Kidney epithelial cell (primary cell): ENCODE data around the gene MAGEC3. TPM values are rescaled to one million over a fixed set of nuclear protein-coding genes. Genes with fewer than 3 reads are reported as not detected.

Experiments used
- DNase-seq: peaks from one replicate; pipeline ENCODE4 v3.0.0-alpha.2; 2010; ENCODE audit warnings: low read depth
- H3K27me3 ChIP-seq: 2 replicates; pipeline ENCODE4 v1.6.0; 2011; ENCODE audit warnings: low read length; ENCODE audit not compliant: control insufficient read depth, insufficient read depth
- H3K36me3 ChIP-seq: 2 replicates; pipeline ENCODE4 v1.5.1; 2011; ENCODE audit warnings: low read length; ENCODE audit not compliant: control insufficient read depth, insufficient read depth
- H3K4me3 ChIP-seq: 2 replicates; pipeline ENCODE4 v1.5.1; 2011; ENCODE audit warnings: low read depth, mild to moderate bottlenecking, control low read depth, low read length
- CTCF ChIP-seq: IDR thresholded peaks from 2 replicates; pipeline ENCODE4 v1.5.1; 2011; ENCODE audit warnings: mild to moderate bottlenecking, moderate library complexity, low read length, control low read depth, inconsistent platforms; ENCODE audit not compliant: insufficient read depth, poor library complexity, severe bottlenecking
- total RNA-seq: library from RNA; depleted of rRNA; stranded (reverse); fragments of >200 nt; gene quantifications from 2 replicates; pipeline ENCODE4 v1.2.3, GENCODE V29; 2015

Gene MAGEC3
- total RNA-seq, 1 donor from 2014 or later: not detected

DNA sequence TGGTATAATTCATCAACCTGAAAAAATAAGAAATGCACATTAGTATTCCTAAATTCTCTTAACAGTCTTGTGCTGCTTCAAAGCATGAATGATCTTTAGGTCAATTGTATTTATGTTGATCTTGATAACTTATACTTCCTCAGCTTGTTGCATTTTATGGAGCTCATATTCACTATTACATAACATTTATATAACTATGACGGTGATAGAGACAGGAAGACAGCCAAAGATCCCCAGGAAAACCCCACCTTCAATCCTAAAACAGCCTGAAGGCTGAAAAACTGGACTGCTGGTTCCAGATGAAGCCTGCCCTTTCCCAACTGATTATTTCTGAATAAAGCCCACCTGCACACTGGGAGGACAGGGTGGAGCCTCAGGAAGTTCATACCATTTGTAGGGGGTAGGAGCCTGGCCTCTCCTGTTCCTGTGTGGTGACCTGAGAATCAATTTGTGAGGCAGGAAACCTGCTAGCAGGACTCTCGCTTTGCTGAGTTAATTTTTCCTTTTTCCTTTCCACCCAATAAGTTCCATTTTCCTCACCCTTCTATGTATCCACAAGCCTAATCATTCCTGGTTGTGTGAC lies 96.0 kb downstream of the MAGEC3 start:
- no peak overlapping the region for H3K4me3 ChIP-seq
- no peak for DNase-seq
- H3K36me3 ChIP-seq: no peaks in the 10 kb centered on the region
- TF ChIP-seq CTCF: no peak
- no peaks in the 10 kb centered on the region for H3K27me3 ChIP-seq

GRCh38 chrX:141935645-141936044 lies 97.5 kb downstream of the MAGEC3 start:
- no peak for DNase-seq
- TF ChIP-seq CTCF: no peak
- H3K36me3 ChIP-seq: no peaks in the 10 kb centered on the region
- H3K4me3 ChIP-seq: no peak overlapping the region
- no peaks in the 10 kb centered on the region for H3K27me3 ChIP-seq

DNA sequence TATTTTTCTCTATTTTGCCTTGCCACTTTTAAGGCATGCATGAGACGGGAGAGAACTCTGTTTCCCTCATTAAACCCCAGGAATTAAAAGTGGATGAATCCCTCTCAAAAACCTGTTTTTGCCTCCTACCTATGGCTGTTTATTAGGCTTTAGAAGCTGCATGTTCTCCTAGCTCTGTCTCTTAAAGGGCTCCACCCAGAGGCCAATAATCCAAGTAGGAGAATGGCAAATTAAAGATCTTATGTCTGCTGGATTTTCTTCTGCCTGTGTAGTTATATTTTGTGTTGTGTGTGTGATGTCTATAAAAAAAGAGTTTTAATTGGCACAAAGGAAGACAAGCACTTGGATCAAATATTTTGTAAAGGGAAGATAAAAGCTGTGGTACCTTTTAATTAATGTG lies 98.0 kb downstream of the MAGEC3 start:
- TF ChIP-seq CTCF: peak; percentile 30
- DNase-seq: no peak
- Histone ChIP-seq H3K36me3 (no peaks in the 10 kb centered on the region), H3K27me3 (no peaks in the 10 kb centered on the region), H3K4me3 (no peak overlapping the region)

- no peak for TF ChIP-seq CTCF
- Histone ChIP-seq H3K4me3 (no peak overlapping the region), H3K36me3 (no peaks in the 10 kb centered on the region), H3K27me3 (no peaks in the 10 kb centered on the region)
- no peak for DNase-seq
These were observed 103.1 kb downstream of the MAGEC3 start for GRCh38 chrX:141941234-141941633.

GRCh38 chrX:141945426-141945825 lies 107.3 kb downstream of the MAGEC3 start:
- DNase-seq: no peak
- TF ChIP-seq CTCF: no peak

DNA sequence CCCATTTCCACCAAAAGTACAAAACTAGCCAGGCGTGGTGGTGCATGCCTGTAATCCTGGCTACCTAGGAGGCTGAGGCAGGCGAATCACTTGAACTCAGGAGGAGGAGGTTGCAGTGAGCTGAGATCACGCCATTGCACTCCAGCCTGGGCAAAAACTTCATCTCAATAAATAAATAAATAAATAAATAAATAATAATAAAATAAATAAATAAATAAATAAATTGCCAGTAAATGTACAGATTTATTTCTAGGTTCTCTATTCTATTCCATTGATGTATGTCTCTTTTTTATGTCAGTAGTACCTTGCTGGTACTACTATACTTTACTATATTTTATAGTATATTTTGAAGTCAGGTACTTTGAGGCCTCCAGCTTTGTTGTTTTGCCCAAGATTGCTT lies 109.2 kb downstream of the MAGEC3 start:
- no peak for TF ChIP-seq CTCF
- Histone ChIP-seq H3K36me3 (no peaks in the 10 kb centered on the region), H3K4me3 (no peak overlapping the region), H3K27me3 (no peaks in the 10 kb centered on the region)
- no peak for DNase-seq

More at GRCh38 chrX:141945426-141945825, 107.3 kb downstream of the MAGEC3 start:
- H3K4me3 ChIP-seq: no peak overlapping the region
- H3K27me3 ChIP-seq: no peaks in the 10 kb centered on the region
- H3K36me3 ChIP-seq: no peaks in the 10 kb centered on the region

Other genes starting within 250 kb of the MAGEC3 start
- gene SPANXA2, start 248.6 kb upstream of the MAGEC3 start, total RNA-seq: 0.41 TPM in 1 of 2 replicates, not detected in the other
- not detected in 2 replicates for gene SPANXD, start 139.6 kb upstream of the MAGEC3 start, total RNA-seq
- gene MAGEC1, start 65.6 kb downstream of the MAGEC3 start, total RNA-seq: not detected in 2 replicates